Bronchial epithelial cell (primary cell): ENCODE data around the gene AUNIP. TPM values are rescaled to one million over a fixed set of nuclear protein-coding genes. Genes with fewer than 3 reads are reported as not detected.

Experiments used
- DNase-seq: peaks from one replicate; pipeline ENCODE4 v3.0.0-alpha.2; 2010; ENCODE audit warnings: low read depth
- FAIRE-seq: peaks from 2 replicates; lab custom pipeline; 2011; peaks lifted over from hg19 to GRCh38; lab: Jason Lieb, UNC
- H3K27me3 ChIP-seq: 2 replicates; pipeline ENCODE4 v1.5.1; 2011; ENCODE audit warnings: low read length; ENCODE audit not compliant: control insufficient read depth, insufficient read depth
- H3K36me3 ChIP-seq: 2 replicates; pipeline ENCODE4 v1.5.1; 2011; ENCODE audit warnings: low read length; ENCODE audit not compliant: control insufficient read depth, insufficient read depth
- H3K4me3 ChIP-seq: 2 replicates; pipeline ENCODE4 v1.5.1; 2011; ENCODE audit warnings: mild to moderate bottlenecking, low read depth, low read length, control low read depth
- total RNA-seq: library from RNA; depleted of rRNA; stranded (reverse); fragments of >200 nt; gene quantifications from 2 replicates; pipeline ENCODE4 v1.2.1, GENCODE V29; 2014
- TF ChIP-seq, protein P1 (sequence below): IDR thresholded peaks from 2 replicates; pipeline ENCODE4 v1.5.1; 2011; ENCODE audit warnings: mild to moderate bottlenecking, moderate library complexity, low read length, control low read depth, inconsistent platforms; ENCODE audit not compliant: insufficient read depth, severe bottlenecking

The AUNIP gene
- total RNA-seq, 1 donor from 2014 or later = 2.4 TPM

DNA sequence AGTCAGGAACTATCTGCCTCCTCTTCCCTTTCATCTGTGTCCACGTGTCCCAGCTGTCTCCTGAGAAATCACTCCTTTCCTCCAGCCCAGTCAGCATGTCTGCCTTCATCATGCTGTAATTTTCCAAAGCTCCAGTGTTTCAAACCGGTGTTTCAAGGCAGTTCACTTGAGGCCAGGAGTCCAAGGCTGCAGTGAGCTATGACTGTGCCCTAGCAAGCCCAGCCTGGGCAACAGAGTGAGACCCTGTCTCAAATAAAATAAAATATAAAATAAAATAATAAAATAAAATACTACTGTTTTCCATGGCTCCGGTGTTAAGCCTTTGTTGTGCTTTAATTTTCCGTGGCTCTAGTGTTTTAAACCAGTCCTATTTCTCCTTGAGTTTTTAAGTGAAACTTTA, 67.1 kb downstream of the AUNIP start:
- Histone ChIP-seq H3K4me3 (no peak overlapping the region), H3K36me3 (no peaks in the 10 kb centered on the region), H3K27me3 (peaks cover 4% of the 10 kb centered on the region)
- TF ChIP-seq, protein P1, sequence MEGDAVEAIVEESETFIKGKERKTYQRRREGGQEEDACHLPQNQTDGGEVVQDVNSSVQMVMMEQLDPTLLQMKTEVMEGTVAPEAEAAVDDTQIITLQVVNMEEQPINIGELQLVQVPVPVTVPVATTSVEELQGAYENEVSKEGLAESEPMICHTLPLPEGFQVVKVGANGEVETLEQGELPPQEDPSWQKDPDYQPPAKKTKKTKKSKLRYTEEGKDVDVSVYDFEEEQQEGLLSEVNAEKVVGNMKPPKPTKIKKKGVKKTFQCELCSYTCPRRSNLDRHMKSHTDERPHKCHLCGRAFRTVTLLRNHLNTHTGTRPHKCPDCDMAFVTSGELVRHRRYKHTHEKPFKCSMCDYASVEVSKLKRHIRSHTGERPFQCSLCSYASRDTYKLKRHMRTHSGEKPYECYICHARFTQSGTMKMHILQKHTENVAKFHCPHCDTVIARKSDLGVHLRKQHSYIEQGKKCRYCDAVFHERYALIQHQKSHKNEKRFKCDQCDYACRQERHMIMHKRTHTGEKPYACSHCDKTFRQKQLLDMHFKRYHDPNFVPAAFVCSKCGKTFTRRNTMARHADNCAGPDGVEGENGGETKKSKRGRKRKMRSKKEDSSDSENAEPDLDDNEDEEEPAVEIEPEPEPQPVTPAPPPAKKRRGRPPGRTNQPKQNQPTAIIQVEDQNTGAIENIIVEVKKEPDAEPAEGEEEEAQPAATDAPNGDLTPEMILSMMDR = no peak
- no peak for FAIRE-seq
- DNase-seq = no peak

DNA sequence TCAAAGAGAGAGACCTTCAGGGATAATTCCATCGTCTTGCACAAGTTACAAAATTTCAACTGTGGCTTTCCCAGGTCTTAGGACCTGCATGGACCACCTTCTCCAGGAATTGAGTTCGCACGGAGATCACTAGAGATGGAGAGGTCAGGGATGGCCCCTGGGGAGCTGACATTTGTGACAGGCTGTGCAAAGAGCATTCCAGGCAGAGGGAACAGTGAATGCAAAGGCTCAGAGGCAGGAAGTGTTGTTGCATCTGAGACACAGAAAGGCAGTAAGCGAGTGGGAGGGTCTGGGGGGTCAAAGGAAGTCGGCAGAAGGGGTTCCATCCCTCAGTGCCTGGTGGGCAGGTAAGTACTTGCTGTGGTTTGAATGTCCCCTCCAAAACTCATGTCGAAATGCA, 68.8 kb downstream of the AUNIP start:
- no peaks in the 10 kb centered on the region for H3K36me3 ChIP-seq
- H3K27me3 ChIP-seq = peaks cover 4% of the 10 kb centered on the region
- FAIRE-seq = peak; percentile 79
- DNase-seq = no peak
- H3K4me3 ChIP-seq = no peak overlapping the region
- TF ChIP-seq, protein P1 = no peak

DNA sequence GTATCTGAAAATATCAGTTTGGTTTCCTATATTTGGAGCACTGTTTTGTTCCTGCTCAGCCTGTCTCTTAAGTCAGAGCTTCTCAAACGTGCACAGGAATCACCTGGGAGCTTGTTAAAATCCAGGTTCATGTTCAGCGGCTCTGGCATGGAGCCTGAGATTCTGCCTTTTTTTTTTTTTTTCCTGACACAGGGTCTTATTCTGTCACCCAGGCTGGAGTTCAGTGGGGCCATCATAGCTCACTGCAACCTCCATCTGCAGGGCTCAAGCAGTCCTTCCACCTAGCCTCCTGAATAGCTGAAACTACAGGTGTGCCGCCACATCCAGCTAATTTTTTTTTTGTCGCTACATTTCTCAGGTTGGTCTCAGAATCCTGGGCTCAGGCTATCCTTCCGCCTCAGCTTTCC, 71.5 kb downstream of the AUNIP start:
- no peaks in the 10 kb centered on the region for H3K36me3 ChIP-seq
- FAIRE-seq = no peak

DNA sequence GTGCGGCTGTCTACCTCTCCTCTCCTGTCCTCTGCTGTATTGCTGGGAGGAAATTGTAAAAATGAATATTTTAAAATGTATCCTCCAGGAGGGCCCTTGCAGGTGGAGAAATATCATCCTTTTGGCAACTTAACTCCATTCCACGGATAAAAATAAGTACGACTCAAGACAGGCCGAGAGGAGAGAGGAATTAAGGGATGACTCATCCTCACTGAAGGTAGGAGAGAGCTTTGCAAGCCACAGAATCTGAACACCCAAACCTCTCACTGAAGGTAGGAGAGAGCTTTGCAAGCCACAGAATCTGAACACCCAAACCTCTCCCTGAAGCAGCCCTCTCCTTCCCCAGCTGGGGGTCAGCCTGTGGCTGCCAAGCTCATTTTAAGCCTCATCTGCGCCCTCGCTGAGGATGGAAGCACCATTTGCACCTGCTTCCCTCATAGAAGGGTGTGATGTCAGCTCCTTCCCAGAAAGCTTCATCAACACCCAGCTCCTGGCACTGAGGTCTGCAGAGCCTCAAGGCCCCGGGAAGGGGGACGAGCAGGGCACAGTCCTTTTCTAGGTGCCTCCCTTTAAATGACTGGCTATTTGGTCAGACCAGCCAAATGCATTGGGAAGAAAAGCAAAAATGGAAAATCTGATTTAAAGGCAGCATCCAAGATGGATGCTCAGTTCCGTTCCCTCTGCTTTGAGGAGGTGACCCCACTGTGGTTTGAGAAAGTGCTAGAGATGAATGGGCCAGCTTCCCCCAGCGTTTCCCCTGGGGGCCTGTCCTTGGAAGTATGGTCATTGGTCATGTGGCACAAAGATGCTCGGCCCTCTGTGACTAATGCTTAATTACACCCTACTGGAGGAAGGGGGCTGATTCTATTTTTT, 72.1 kb downstream of the AUNIP start:
- FAIRE-seq (no peak), DNase-seq (peak; percentile 27)
- Histone ChIP-seq H3K27me3 (peaks cover 2% of the 10 kb centered on the region), H3K36me3 (no peaks in the 10 kb centered on the region), H3K4me3 (no peak overlapping the region)
- TF ChIP-seq, protein P1 = no peak

More for the DNA sequence above, 71.5 kb downstream of the AUNIP start:
- TF ChIP-seq, protein P1 = no peak
- no peak for DNase-seq
- Histone ChIP-seq H3K27me3 (peaks cover 2% of the 10 kb centered on the region), H3K4me3 (no peak overlapping the region)

DNA sequence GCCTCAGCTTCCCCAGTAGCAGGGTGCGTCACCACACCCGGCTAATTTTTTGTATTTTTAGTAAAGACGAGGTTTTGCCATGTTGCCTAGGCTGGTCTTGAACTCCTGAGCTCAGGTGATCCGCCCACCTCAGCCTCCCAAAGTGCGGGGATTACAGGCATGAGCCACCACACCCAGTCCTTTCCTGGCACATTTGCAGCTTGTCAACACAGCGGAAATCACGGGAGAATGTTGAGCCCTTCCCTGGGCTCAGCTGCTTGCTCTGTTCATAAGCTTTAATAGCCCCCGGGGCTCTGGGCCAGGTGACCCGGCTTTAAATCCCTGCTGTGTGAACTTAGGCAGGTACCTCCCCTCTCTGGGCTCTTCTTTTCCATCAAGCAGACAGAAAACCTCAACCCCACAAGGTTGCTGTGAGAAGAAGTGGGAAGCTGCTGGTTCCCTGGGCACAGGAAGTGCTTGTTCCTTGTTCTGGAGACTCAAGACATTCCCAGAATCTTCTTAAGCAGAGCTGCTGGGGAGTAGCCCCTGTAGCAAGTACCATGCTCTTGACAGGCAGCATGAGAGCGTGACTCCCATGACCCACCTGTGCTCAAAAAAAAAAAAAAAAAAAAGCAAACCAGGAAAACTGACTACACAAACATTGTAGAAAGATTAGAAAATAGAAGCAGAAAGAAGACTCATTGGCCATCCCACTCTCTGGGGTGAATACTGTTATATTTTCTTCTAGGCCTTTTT, 73.8 kb downstream of the AUNIP start:
- FAIRE-seq = no peak

More for the DNA sequence above, 73.8 kb downstream of the AUNIP start:
- Histone ChIP-seq H3K4me3 (no peak overlapping the region), H3K27me3 (no peaks in the 10 kb centered on the region), H3K36me3 (no peaks in the 10 kb centered on the region)
- DNase-seq = no peak
- TF ChIP-seq, protein P1 = no peak
